ENCODE data around the gene KRTAP10-11. TPM values are rescaled to one million over a fixed set of nuclear protein-coding genes. Genes with fewer than 3 reads are reported as not detected.
"Not testable (repeated sequence)": the region's sequence is repeated elsewhere in the genome, so short reads cannot be mapped to it uniquely, and the experiment has no call there.

KRTAP10-11 gene
- total RNA-seq, 1 experiment from 2014 or later: not detected

GRCh38 chr21:44626262-44626661, 20.0 kb upstream of the KRTAP10-11 start:
- Mint-ChIP-seq H3K4me1 (peaks cover 3% of the 10 kb centered on the region; the same call in 1 of the 2 replicates), H3K9me3 (peaks cover 50% of the 10 kb centered on the region), H3K27me3 (ENCODE audit: low read depth) (peaks cover 5% of the 10 kb centered on the region; the same call in 1 of the 2 replicates), H3K36me3 (peaks cover 34% of the 10 kb centered on the region), H3K27ac (no peak overlapping the region; the same call in 1 of the 2 replicates), H3K4me3 (no peak overlapping the region)
- TF ChIP-seq MLX (CRISPR knock-in tag; IDR thresholded peaks at IDR 0.05): no peak
- no peak for TF ChIP-seq MYBL2 (CRISPR knock-in tag; IDR thresholded peaks at IDR 0.05)
- no peak for ATAC-seq
- DNase-seq (ENCODE audit: low spot score): no peak
- POLR2A ChIA-PET: no interaction called here
- CTCF ChIA-PET: interaction anchor here (0.8 to 1.2 kb wide), 2 partner anchors 8 to 116 kb away, joined by 3 to 5 read pairs; no protein-coding TSS in a partner anchor

GRCh38 chr21:44626673-44627143, 19.5 kb upstream of the KRTAP10-11 start, which contains the start of gene KRTAP10-9:
TSS of gene KRTAP10-9 (plus strand) at chr21:44627093. CDS start at chr21:44627172, 79 bp downstream.
- no peak for TF ChIP-seq CBFB (CRISPR knock-in tag; IDR thresholded peaks at IDR 0.05; ENCODE audit: low read depth)
- ATAC-seq: no peak
- Mint-ChIP-seq H3K27me3 (ENCODE audit: low read depth) (peaks cover 7% of the 10 kb centered on the region; the same call in 1 of the 2 replicates), H3K27ac (no peak within 1 kb of the TSS; the same call in 1 of the 2 replicates), H3K4me3 (no peak within 1 kb of the TSS), H3K4me1 (peaks cover 3% of the 10 kb centered on the region; the same call in 1 of the 2 replicates), H3K36me3 (peaks cover 37% of the 10 kb centered on the region), H3K9me3 (peaks cover 50% of the 10 kb centered on the region)
- DNase-seq (ENCODE audit: low spot score): no peak
- ChIA-PET POLR2A (no interaction called here), CTCF (interaction anchor here (0.7 to 0.8 kb wide), 2 partner anchors 8 to 114 kb away, joined by 3 to 5 read pairs; no protein-coding TSS in a partner anchor)

GRCh38 chr21:44627181-44627822, 18.9 kb upstream of the KRTAP10-11 start:
- DNase-seq (ENCODE audit: low spot score); H3K27me3 Mint-ChIP-seq (ENCODE audit: low read depth); H3K4me1 Mint-ChIP-seq; ATAC-seq; POLR2A ChIA-PET; H3K4me3 Mint-ChIP-seq; H3K27ac Mint-ChIP-seq: not testable (repeated sequence)
- Mint-ChIP-seq H3K36me3 (peaks cover 41% of the 10 kb centered on the region), H3K9me3 (peaks cover 50% of the 10 kb centered on the region)
- CTCF ChIA-PET: interaction anchor here (0.7 to 1.0 kb wide), 3 partner anchors 9 to 114 kb away, joined by 3 to 5 read pairs (median 4); partner anchors contain the start of gene KRTAP10-11

GRCh38 chr21:44627831-44628233, 18.4 kb upstream of the KRTAP10-11 start:
- CTCF ChIA-PET: interaction anchor here (1.0 kb wide), 1 partner anchor 19 kb away, joined by 4 read pairs; the partner anchor contains the start of gene KRTAP10-11
- H3K4me3 Mint-ChIP-seq; ATAC-seq; DNase-seq (ENCODE audit: low spot score); H3K27me3 Mint-ChIP-seq (ENCODE audit: low read depth); H3K4me1 Mint-ChIP-seq; POLR2A ChIA-PET; H3K27ac Mint-ChIP-seq: not testable (repeated sequence)
- H3K36me3 Mint-ChIP-seq: peaks cover 38% of the 10 kb centered on the region
- peaks cover 50% of the 10 kb centered on the region for H3K9me3 Mint-ChIP-seq

- H3K27ac Mint-ChIP-seq: no peak overlapping the region
- H3K4me1 Mint-ChIP-seq: peaks cover 3% of the 10 kb centered on the region; the same call in 1 of the 2 replicates
- no peak for ATAC-seq
- peaks cover 35% of the 10 kb centered on the region for H3K36me3 Mint-ChIP-seq
- H3K27me3 Mint-ChIP-seq (ENCODE audit: low read depth): peaks cover 7% of the 10 kb centered on the region; the same call in 1 of the 2 replicates
- no peak for DNase-seq (ENCODE audit: low spot score)
- H3K4me3 Mint-ChIP-seq: no peak overlapping the region
- H3K9me3 Mint-ChIP-seq: peaks cover 46% of the 10 kb centered on the region
- ChIA-PET CTCF (no interaction called here), POLR2A (no interaction called here)
- TF ChIP-seq CREM (CRISPR knock-in tag; IDR thresholded peaks at IDR 0.05): no peak
- TF ChIP-seq ZNF396 (CRISPR knock-in tag; IDR thresholded peaks at IDR 0.05; ENCODE audit: borderline replicate concordance): no peak
- TF ChIP-seq ARID4B (CRISPR knock-in tag; IDR thresholded peaks at IDR 0.05; ENCODE audit: borderline replicate concordance): no peak
- no peak for TF ChIP-seq GRHL2 (CRISPR knock-in tag; IDR thresholded peaks at IDR 0.05; ENCODE audit: insufficient replicate concordance, severe bottlenecking)
- TF ChIP-seq ZNF281 (CRISPR knock-in tag; IDR thresholded peaks at IDR 0.05): no peak
- no peak for TF ChIP-seq CTCF (IDR thresholded peaks at IDR 0.05)
Measured at GRCh38 chr21:44628707-44629391, 17.4 kb upstream of the KRTAP10-11 start.
